CD4-positive, alpha-beta T cell treated with Interleukin-17A for 4 hours (primary cell): Measurements from ENCODE around the gene LTBP4.
"Not testable (repeated sequence)": the region's sequence is repeated elsewhere in the genome, so short reads cannot be mapped to it uniquely, and the experiment has no call there.

ENCODE experiments used
- DNase-seq: peaks from one replicate; pipeline ENCODE4 v3.0.0-alpha.2; 2020; ENCODE audit warnings: mixed read lengths

Gene LTBP4

DNA sequence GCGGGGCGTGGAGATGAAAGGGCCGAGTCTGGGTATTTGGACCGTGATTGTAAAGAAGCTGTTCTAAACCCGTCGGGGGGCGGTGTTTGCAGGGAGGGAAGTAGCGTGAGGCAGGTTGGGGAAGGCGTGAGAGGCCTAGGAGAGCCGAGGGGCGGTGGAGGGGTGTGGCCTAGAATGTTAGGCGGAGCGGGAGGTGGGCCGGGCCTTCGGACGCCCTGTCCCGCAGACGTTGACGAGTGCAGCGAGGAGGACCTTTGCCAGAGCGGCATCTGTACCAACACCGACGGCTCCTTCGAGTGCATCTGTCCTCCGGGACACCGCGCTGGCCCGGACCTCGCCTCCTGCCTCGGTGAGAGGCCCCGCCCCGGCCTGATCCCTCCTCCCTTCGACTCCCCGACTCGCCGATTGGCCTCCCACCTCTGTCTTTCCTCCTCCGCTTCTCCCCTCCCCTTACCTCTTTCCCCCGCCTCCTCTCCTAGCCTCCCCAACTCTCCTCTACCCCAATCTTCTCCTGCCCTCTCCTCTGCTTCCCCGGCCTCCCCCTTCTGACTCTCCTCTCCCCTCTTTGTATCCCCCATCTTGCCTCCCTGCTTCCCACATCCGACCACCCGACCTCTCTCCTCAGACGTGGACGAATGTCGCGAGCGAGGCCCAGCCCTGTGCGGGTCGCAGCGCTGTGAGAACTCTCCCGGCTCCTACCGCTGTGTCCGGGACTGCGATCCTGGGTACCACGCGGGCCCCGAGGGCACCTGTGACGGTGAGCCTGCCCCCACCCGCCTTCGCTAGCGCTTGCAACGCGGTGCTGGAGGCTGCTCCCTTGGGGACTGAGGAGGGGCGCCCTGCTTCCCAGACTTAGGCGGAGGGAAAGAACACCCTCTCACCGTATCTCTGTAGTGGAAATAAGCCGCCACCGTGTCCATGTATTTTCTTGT, 12.8 kb downstream of the LTBP4 start:
- peak; percentile 92 for DNase-seq

DNA sequence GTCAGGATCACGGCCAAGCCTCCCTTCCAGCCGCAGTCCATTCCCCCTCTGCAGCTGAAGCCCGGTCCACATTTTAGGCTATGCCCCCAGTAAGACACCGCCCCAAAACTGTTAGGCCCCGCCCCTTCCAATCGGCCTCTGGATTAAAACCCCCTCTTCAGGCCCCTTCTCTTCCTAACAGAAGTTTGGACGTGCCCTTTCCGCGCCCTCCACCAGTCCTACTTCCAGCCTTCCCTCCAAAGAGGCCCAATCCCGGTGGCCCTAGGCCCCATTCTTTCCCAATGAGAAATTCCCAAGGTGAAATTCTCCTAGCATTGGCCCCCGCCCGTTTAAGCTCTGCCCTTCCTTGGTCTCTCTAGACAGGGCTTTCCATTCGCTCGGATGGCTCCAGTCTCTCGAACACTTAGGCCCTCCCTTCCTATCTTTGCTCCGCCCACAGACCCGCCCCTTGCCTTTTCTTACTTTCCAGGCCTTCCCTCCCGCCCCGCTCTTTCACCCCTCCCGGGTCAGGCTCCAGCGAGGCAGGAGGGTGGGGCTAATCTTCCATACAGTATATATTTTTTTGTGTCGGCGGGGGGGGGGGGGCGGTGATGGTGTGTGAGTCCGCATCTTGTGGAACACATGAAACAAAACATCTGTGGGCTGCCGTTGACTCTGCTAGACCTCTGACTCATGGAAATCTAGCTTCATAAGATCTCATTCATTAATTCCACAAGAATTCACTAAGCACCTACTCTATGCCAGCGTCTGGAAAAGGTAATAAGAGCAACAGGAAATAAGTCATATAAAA, 13.6 kb downstream of the LTBP4 start:
- peak; percentile 94 for DNase-seq

DNA sequence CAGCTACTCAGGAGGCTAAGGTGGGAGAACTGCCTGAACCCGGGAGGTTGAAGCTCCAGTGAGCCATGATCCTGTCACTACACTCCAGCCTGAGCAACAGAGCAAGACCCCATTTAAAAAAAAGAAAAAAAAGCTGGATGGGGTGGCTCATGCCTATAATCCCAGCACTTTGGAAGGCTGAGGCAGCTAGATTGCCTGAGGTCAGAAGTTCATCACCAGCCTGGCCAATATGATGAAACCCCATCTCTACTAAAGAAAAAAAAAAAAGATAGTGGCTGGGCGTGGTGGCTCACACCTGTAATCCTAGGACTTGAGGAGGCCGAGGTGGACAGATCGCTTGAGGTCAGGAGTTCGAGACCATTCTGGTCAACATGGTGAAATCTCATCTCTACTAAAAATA, 15.0 kb downstream of the LTBP4 start:
- DNase-seq, result no peak

DNA sequence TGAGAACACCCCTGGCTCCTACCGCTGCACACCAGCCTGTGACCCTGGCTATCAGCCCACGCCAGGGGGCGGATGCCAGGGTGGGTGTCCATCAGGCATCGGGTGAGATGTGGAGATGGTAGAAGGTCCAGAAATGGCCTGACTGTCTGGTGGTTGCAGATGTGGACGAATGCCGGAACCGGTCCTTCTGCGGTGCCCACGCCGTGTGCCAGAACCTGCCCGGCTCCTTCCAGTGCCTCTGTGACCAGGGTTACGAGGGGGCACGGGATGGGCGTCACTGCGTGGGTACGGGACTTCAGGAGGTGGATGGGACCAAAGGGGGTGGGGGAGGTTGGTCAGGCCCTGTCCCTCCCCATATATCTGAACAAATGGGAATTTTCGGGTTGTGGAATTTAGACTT, 15.8 kb downstream of the LTBP4 start:
- DNase-seq, result no peak

DNA sequence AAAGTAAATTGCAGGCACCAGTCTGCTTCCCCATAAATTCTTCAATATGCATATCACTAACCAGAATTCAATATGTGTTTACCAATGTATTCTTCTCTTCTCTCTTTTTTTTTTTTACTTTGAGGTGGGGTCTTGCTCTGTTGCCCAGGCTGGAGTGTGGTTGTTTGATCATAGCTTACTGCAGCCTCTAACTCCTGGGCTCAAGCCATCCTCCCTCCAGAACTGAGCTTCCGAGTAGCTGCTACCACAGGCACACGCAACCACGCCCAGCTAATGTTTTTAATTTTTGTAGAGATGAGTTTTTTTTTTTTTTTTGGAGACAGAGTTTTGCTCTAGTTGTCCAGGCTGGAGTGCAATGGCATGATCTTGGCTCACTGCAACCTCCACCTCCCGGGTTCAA, 16.8 kb downstream of the LTBP4 start:
- no peak for DNase-seq

DNA sequence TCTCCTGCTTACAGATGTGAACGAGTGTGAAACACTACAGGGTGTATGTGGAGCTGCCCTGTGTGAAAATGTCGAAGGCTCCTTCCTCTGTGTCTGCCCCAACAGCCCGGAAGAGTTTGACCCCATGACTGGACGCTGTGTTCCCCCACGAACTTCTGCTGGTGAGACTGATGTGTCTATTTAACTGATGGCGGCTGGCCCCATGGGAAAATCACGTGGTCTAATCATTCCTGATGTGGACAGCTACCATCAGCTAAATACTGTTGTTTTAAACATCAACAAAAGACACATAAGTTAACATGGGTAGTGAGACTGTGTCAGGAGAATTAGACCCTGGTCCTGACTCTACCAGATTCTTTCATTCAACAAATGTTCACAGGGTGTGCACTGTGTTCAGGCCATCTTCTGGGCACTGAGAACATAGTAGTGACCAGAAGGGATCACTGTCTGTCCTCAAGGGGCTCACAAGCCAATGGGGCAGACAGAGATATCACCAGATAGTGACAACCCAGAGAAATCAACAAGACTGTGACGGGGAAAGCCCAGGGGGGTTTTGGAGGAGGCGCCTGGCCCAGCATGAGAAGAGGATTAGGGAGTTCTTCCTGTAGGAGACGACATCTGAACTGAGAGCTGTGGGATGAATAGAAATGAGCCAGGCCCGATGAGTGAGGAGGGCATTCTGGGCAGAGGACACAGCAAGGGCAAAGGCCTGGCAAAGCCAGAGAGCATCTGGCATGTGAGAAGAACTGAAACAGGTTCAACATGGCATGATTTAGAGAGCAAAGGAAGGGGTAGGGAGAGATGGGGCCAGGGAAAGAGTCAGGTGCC, 18.4 kb downstream of the LTBP4 start:
- no peak for DNase-seq

DNA sequence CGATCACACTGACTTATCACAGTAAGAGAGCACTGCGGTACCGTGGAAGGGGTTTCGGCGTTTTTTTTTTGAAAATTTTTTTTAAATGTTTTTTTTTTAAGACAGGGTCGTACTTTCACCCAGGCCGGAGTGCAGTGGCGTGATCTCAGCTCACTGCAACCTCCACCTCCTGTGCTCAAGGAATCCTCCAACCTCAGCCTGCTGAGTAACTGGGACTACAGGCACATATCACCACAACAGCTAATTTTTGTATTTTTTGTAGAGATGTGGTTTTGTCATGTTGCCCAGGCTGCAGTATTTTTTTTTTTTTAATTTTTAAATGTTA, 19.0 kb downstream of the LTBP4 start:
- DNase-seq, result no peak

- no peak for DNase-seq
These were observed 20.1 kb downstream of the LTBP4 start for GRCh38 chr19:40621283-40621682.

DNA sequence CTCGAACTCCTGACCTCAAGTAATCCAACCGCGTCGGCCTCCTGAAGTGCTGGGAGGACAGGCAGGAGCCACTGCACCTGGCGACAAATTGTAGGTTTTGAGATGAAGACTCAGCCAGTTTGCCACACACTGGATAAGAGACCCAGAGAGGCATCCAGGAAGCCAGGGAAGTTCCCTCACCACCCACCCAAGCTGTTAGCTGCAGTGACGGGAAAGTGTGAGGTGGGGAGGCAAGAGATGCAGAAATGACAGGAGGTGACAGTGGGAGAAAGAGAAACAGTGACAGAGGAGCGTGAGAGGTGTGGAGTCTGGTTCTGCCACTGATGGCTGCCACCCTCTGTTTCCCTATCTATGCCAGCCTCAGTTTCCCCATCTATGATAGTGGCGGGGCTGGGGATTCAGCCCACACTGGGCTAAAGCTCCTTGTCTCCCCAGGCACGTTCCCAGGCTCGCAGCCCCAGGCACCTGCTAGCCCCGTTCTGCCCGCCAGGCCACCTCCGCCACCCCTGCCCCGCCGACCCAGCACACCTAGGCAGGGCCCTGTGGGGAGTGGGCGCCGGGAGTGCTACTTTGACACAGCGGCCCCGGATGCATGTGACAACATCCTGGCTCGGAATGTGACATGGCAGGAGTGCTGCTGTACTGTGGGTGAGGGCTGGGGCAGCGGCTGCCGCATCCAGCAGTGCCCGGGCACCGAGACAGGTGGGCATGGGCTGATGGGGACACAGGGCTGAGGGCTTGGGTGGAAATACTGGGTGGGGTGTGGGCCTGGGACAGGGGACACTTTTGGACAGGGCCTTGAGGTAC, 21.0 kb downstream of the LTBP4 start:
- DNase-seq, result no peak

DNA sequence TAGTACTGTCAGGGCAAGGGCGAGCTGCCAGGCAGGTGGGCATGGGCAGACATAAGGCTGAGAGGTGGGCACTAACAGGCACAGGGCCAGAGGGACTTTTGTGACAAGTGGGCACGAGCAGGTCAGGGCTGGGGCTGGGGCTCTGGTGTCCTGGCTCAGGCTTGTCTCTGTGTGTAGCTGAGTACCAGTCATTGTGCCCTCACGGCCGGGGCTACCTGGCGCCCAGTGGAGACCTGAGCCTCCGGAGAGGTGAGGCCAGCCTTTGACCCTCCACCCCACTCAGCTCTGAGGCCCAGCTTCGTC, 21.6 kb downstream of the LTBP4 start:
- no peak for DNase-seq

- DNase-seq, result no peak
These were observed 22.5 kb downstream of the LTBP4 start for GRCh38 chr19:40623403-40624251.

DNA sequence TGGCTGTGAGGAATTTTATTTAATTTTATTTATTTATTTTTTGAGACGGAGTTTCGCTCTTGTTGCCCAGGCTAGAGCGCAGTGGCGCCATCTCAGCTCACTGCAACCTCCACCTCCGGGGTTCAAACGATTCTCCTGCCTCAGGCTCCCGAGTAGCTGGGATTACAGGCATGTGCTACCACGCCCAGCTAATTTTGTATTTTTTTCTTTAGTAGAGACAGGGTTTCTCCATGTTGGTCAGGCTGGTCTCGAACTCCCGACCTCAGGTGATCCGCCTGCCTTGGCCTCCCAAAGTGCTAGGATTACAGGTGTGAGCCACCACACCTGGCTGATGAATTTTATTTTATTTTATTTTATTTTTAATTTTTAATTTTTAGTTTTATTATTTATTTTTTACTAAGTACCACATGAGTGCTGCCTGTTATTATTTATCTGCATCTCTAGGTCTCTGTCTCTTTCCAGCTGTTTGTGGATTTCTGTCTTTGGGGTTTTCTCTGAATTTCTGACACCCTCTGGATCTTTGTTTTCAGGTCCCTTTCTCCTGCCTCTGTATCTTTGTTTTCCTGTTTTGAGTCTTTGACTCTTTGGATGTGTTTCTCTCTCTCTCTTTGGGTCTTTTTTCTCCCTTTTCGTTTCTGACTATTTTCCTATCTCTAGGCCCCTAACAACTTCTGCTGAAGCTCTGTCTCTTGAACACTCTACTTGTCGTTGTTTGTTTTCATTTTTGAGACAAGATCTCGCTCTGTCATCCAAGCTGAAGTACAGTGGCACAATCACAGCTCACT, 23.4 kb downstream of the LTBP4 start:
- not testable (repeated sequence) for DNase-seq

- no peak for DNase-seq
These were observed 24.4 kb downstream of the LTBP4 start for GRCh38 chr19:40625406-40626120.

- DNase-seq, result no peak
These were observed 25.7 kb downstream of the LTBP4 start for GRCh38 chr19:40626918-40627317.

GRCh38 chr19:40627486-40628279, 26.5 kb downstream of the LTBP4 start:
- DNase-seq, result no peak

- no peak for DNase-seq
These were observed 28.2 kb downstream of the LTBP4 start for GRCh38 chr19:40629346-40629745.

DNA sequence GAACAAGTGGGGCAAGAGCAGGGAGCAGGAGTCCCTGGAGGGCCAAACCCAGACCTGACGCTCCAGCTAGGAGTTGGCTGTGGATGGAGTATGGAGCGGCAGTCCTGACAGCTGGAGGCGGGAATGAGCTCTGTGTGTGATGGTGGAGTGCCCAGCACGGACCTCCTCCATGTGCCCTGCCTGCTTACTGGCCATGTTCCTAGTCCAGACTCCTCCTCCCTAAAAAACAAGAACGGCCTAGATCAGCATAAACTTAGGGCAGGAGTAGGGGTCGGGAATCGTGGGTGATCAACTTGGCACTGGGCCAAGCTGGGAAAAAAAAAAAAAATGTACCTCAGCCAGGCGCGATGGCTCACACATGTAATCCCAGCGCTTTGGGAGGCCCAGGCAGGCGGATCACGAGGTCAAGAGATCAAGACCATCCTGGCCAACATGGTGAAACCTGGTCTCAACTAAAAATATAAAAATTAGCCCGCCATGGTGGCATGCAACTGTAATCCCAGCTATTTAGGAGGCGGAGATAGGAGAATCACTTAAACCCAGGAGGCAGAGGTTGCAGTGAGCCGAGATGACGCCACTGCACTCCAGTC, 29.5 kb downstream of the LTBP4 start:
- DNase-seq, result no peak

DNA sequence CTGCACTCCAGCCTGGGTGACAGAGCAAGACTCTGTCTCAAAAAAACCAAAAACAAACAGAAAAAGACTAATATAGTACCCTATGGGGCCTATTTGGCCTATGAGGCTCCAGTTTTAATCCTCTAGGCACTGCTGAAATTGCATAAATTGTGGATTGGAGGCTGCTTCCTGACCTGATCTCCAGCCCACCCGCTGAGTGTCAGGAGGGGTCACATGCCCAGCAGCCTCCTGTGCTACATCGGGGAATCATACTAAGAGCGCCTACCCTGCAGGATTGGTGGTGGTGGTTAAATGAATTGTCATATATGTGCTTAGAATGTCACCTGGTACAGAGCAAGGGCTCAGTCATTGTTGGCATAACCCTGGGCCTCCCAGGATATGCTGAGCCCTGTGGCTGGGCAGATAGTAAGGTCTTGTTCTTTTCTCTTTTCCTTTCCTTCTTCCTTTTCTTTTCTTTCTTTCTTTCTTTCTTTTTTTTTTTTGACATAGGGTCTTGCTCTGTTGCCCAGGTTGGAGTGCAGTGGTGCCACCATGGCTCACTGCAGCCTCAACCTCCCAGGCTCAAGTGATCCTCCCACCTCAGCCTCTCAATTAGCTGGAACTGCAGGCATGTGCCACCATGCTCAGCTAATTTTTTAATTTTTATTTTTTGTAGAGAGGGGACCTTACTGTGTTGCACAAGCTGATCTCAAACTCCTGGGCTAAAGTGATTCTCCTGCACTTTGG, 31.3 kb downstream of the LTBP4 start:
- DNase-seq, result no peak
